ENCODE measurements around the gene RBFA.

DNA sequence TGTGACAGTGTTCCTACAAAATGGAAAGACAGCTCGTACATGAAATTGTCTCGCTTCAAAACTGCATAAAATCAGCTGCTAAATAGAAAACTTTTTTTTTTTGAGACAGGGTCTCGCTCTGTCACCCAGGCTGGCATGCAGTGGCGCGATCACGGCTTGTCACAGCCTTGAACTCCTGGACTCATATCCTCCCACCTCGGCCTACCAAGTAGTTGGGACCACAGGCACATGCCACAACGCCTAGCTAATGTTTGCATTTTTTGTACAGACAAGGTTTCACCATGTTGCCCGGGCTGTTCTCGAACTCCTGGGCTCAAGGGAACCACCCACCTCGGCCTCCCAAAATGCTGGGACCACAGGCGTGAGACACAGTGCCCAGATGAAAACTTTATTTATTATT is 49.1 kb upstream of the RBFA start:
- TF ChIP-seq POLR2A (IDR thresholded peaks at IDR 0.05; ENCODE audit: borderline replicate concordance, extremely low read depth, insufficient read depth, insufficient read length) (no peak), EGR1 (IDR thresholded peaks at IDR 0.05; ENCODE audit: low read depth) (no peak), EZH2 (IDR thresholded peaks at IDR 0.05) (no peak), POLR2AphosphoS5 (IDR thresholded peaks at IDR 0.05; ENCODE audit: low read depth, low read length) (no peak), SP1 (IDR thresholded peaks at IDR 0.05; ENCODE audit: low read depth) (no peak), SIN3A (IDR thresholded peaks at IDR 0.05; ENCODE audit: low read depth) (no peak)
- TF ChIP-seq, protein P1, sequence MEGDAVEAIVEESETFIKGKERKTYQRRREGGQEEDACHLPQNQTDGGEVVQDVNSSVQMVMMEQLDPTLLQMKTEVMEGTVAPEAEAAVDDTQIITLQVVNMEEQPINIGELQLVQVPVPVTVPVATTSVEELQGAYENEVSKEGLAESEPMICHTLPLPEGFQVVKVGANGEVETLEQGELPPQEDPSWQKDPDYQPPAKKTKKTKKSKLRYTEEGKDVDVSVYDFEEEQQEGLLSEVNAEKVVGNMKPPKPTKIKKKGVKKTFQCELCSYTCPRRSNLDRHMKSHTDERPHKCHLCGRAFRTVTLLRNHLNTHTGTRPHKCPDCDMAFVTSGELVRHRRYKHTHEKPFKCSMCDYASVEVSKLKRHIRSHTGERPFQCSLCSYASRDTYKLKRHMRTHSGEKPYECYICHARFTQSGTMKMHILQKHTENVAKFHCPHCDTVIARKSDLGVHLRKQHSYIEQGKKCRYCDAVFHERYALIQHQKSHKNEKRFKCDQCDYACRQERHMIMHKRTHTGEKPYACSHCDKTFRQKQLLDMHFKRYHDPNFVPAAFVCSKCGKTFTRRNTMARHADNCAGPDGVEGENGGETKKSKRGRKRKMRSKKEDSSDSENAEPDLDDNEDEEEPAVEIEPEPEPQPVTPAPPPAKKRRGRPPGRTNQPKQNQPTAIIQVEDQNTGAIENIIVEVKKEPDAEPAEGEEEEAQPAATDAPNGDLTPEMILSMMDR (IDR thresholded peaks at IDR 0.05 in 2 of 3, conservative IDR thresholded peaks at IDR 0.05 in 1 of 3; ENCODE audit: borderline replicate concordance in 1 of 3, insufficient read depth in 1 of 3, low read depth in 2 of 3, low read length in 2 of 3) = no peak

All from HCT116 (cell line).